Anterior cingulate cortex (tissue), 58 donors: ENCODE results near the gene C14orf93.
A peak's percentile ranks its signal among the peaks of the same experiment; 100 is the strongest.

ENCODE experiments used
- DNase-seq, 58 donors: peaks; one replicate each; lab custom pipeline; 2025; lab: John Stamatoyannopoulos, UW

The C14orf93 gene

GRCh38 chr14:23009939-23010726 lies at the start of gene C14orf93:
Gene C14orf93 (minus strand): TSS chr14:23010143. CDS start chr14:22999023, 11,120 bp downstream.
- peak in 53 of 58 donors; percentile 9 to 78 (median 52) for DNase-seq

GRCh38 chr14:23058654-23059504 lies 48.9 kb upstream of the C14orf93 start:
- no peak for DNase-seq

- DNase-seq = no peak
Observed at GRCh38 chr14:23057757-23058653, 48.1 kb upstream of the C14orf93 start.

GRCh38 chr14:23056956-23057756 lies 47.2 kb upstream of the C14orf93 start, which contains the start of gene CDH24:
Gene CDH24 (minus strand): TSS chr14:23057520. CDS start chr14:23055733, 1,787 bp downstream.
- no peak for DNase-seq

- DNase-seq = no peak
Observed at GRCh38 chr14:23056145-23056955, 46.4 kb upstream of the C14orf93 start.

GRCh38 chr14:23055621-23056144 lies 45.7 kb upstream of the C14orf93 start:
- DNase-seq = no peak

- DNase-seq = no peak
Observed at GRCh38 chr14:23055147-23055550, 45.2 kb upstream of the C14orf93 start.

- DNase-seq = no peak
Observed at GRCh38 chr14:23054000-23054811, 44.3 kb upstream of the C14orf93 start.

GRCh38 chr14:23053426-23053825 lies 43.5 kb upstream of the C14orf93 start:
- no peak for DNase-seq

- no peak for DNase-seq
Observed at GRCh38 chr14:23052671-23053070, 42.7 kb upstream of the C14orf93 start.

GRCh38 chr14:23052182-23052623 lies 42.3 kb upstream of the C14orf93 start:
- no peak for DNase-seq

GRCh38 chr14:23051141-23052057 lies 41.5 kb upstream of the C14orf93 start:
- DNase-seq = no peak

GRCh38 chr14:23049011-23049410 lies 39.1 kb upstream of the C14orf93 start:
- DNase-seq = no peak

- DNase-seq = no peak
Observed at GRCh38 chr14:23047751-23048693, 38.1 kb upstream of the C14orf93 start.

- no peak for DNase-seq
Observed at GRCh38 chr14:23047034-23047634, 37.2 kb upstream of the C14orf93 start.
